Keratinocyte (primary cell): ENCODE results near the gene FAM180B. TPM values are rescaled to one million over a fixed set of nuclear protein-coding genes. Genes with fewer than 3 reads are reported as not detected.

ENCODE experiments used
- DNase-seq: peaks from one replicate; pipeline ENCODE4 v3.0.0-alpha.2; 2011; ENCODE audit warnings: low read depth, missing footprints, low spot score
- FAIRE-seq: peaks from 2 replicates; lab custom pipeline; 2011; peaks lifted over from hg19 to GRCh38; lab: Jason Lieb, UNC
- H2AFZ ChIP-seq: 2 replicates; pipeline ENCODE4 v1.6.0; 2012; ENCODE audit warnings: low read length, control low read depth, inconsistent platforms; ENCODE audit not compliant: control insufficient read depth
- H3K27ac ChIP-seq: 2 replicates; pipeline ENCODE4 v1.5.1; 2011; ENCODE audit warnings: low read length; ENCODE audit not compliant: control insufficient read depth, insufficient read depth
- H3K27me3 ChIP-seq: 3 replicates; pipeline ENCODE4 v1.6.0; 2011; ENCODE audit warnings: low read length; ENCODE audit not compliant: control insufficient read depth, insufficient read depth; ENCODE audit errors: extremely low read depth
- H3K36me3 ChIP-seq, 2 experiments: 2 replicates in 1 of 2; 3 replicates in 1 of 2; pipeline ENCODE4 v1.5.1; 2011; ENCODE audit warnings: low read length in 2 of 2, mild to moderate bottlenecking in 1 of 2; ENCODE audit not compliant: control insufficient read depth in 2 of 2, insufficient read depth in 2 of 2; ENCODE audit errors: extremely low read depth in 1 of 2
- H3K4me1 ChIP-seq: 3 replicates; pipeline ENCODE4 v1.5.1; 2011; ENCODE audit warnings: low read length; ENCODE audit not compliant: control insufficient read depth, insufficient read depth; ENCODE audit errors: extremely low read depth
- H3K4me2 ChIP-seq: 3 replicates; pipeline ENCODE4 v1.6.0; 2011; ENCODE audit warnings: low read depth, low read length; ENCODE audit not compliant: control insufficient read depth, insufficient read depth; ENCODE audit errors: extremely low read depth
- H3K4me3 ChIP-seq, 3 experiments: fragments of 200-600 bp in 1 of 3; sonication (generic) in 1 of 3; 2 replicates in 2 of 3; 3 replicates in 1 of 3; pipeline ENCODE4 v1.5.1; 2011 to 2016; ENCODE audit warnings: low read length in 3 of 3, mild to moderate bottlenecking in 3 of 3, control low read depth in 2 of 3, inconsistent platforms in 1 of 3, low read depth in 1 of 3, mixed read lengths in 1 of 3, mixed run types in 1 of 3, moderate library complexity in 1 of 3; ENCODE audit not compliant: control insufficient read depth in 2 of 3, insufficient read depth in 2 of 3; ENCODE audit errors: extremely low read depth in 1 of 3
- H3K79me2 ChIP-seq: 2 replicates; pipeline ENCODE4 v1.6.0; 2012; ENCODE audit warnings: low read length; ENCODE audit not compliant: control insufficient read depth, insufficient read depth
- H3K9ac ChIP-seq: 3 replicates; pipeline ENCODE4 v1.6.0; 2011; ENCODE audit warnings: low read length; ENCODE audit not compliant: control insufficient read depth, insufficient read depth; ENCODE audit errors: extremely low read depth
- H3K9me1 ChIP-seq: 3 replicates; pipeline ENCODE4 v1.6.0; 2011; ENCODE audit warnings: low read length; ENCODE audit not compliant: control insufficient read depth, insufficient read depth; ENCODE audit errors: extremely low read depth
- H3K9me3 ChIP-seq: 2 replicates; pipeline ENCODE4 v1.5.1; 2012; ENCODE audit warnings: low read depth, low read length; ENCODE audit not compliant: control insufficient read depth
- H4K20me1 ChIP-seq: 3 replicates; pipeline ENCODE4 v1.6.0; 2011; ENCODE audit warnings: low read length; ENCODE audit not compliant: control insufficient read depth, insufficient read depth; ENCODE audit errors: extremely low read depth
- EZH2 ChIP-seq: IDR thresholded peaks from one replicate; pipeline ENCODE4 v1.6.1; 2012; ENCODE audit warnings: inconsistent platforms, mild to moderate bottlenecking, low read length, moderate library complexity
- dilution Hi-C: fragments of 300-500 bp; cut with MboI; formaldehyde crosslinking; loops from one replicate; pipeline ENCODE4 v1.7.0; 2020; ENCODE audit warnings: low sequenced_read_pairs; ENCODE audit not compliant: extremely low pct_ligation_motif_present
- polyA plus RNA-seq, 5 experiments: library from polyadenylated mRNA; depleted of rRNA in 3 of 5; stranded (reverse) in 3 of 5; stranded (forward) in 1 of 5; unstranded in 1 of 5; fragments of >200 nt; gene quantifications; 1 replicate in 1 of 5; 2 replicates in 3 of 5; 3 replicates in 1 of 5; pipeline versions ENCODE4 v1.2.1 to v1.2.3, GENCODE V29; 2011 to 2012; ENCODE audit warnings: missing spikeins in 2 of 5, low read depth in 1 of 5, low replicate concordance in 1 of 5
- TF ChIP-seq, protein P1 (sequence below), 3 experiments: IDR thresholded peaks in 1 of 3; conservative IDR thresholded peaks in 1 of 3; optimal IDR thresholded peaks in 1 of 3; 2 replicates in 2 of 3; 3 replicates in 1 of 3; pipeline versions ENCODE3 to v1.5.1; 2011; ENCODE audit warnings: low read length in 3 of 3, mild to moderate bottlenecking in 3 of 3, moderate library complexity in 2 of 3, control low read depth in 1 of 3, inconsistent platforms in 1 of 3; ENCODE audit not compliant: insufficient read depth in 2 of 3; ENCODE audit errors: extremely low read depth in 1 of 3

FAM180B gene
- polyA plus RNA-seq, 1 donor (not counting 4 experiments of a cell fraction or from before 2014, with no cell fraction given): not detected

- H3K9ac ChIP-seq: peak overlapping the region; percentile 73
- peak overlapping the region; percentile 74 for H3K4me2 ChIP-seq
- no peaks in the 10 kb centered on the region for H3K27me3 ChIP-seq
- peaks cover 0 to 4% of the 10 kb centered on the region in 2 experiments for H3K36me3 ChIP-seq
- H4K20me1 ChIP-seq: peaks cover 11% of the 10 kb centered on the region
- FAIRE-seq (no peak), DNase-seq (no peak)
- peak overlapping the region; percentile 94 for H3K27ac ChIP-seq
- dilution Hi-C loops: no loop called here
- H3K4me1 ChIP-seq: peaks cover 33% of the 10 kb centered on the region
- peak overlapping the region in 2 of 3 experiments; percentile 48 to 58 for H3K4me3 ChIP-seq
- TF ChIP-seq EZH2: no peak
- TF ChIP-seq, protein P1, sequence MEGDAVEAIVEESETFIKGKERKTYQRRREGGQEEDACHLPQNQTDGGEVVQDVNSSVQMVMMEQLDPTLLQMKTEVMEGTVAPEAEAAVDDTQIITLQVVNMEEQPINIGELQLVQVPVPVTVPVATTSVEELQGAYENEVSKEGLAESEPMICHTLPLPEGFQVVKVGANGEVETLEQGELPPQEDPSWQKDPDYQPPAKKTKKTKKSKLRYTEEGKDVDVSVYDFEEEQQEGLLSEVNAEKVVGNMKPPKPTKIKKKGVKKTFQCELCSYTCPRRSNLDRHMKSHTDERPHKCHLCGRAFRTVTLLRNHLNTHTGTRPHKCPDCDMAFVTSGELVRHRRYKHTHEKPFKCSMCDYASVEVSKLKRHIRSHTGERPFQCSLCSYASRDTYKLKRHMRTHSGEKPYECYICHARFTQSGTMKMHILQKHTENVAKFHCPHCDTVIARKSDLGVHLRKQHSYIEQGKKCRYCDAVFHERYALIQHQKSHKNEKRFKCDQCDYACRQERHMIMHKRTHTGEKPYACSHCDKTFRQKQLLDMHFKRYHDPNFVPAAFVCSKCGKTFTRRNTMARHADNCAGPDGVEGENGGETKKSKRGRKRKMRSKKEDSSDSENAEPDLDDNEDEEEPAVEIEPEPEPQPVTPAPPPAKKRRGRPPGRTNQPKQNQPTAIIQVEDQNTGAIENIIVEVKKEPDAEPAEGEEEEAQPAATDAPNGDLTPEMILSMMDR (optimal IDR thresholded peaks at IDR 0.05 in 1 of 3, IDR thresholded peaks at IDR 0.05 in 1 of 3, conservative IDR thresholded peaks at IDR 0.05 in 1 of 3; ENCODE audit: extremely low read depth in 1 of 3, insufficient read depth in 2 of 3, low read length in 3 of 3): no peak
- H3K79me2 ChIP-seq: peaks cover 90% of the 10 kb centered on the region
- no peak overlapping the region for H2AFZ ChIP-seq
- H3K9me3 ChIP-seq: no peaks in the 10 kb centered on the region
- H3K9me1 ChIP-seq: no peaks in the 10 kb centered on the region
These were observed 47.5 kb upstream of the FAM180B start for GRCh38 chr11:47538741-47539565.

- Histone ChIP-seq H3K4me2 (peak overlapping the region; percentile 74), H3K9me1 (no peaks in the 10 kb centered on the region), H4K20me1 (peaks cover 11% of the 10 kb centered on the region), H3K36me3 (peaks cover 0 to 4% of the 10 kb centered on the region in 2 experiments), H3K9ac (peak overlapping the region; percentile 73), H3K27ac (peak overlapping the region; percentile 94), H3K79me2 (peaks cover 90% of the 10 kb centered on the region), H2AFZ (no peak overlapping the region), H3K4me3 (peak overlapping the region in 2 of 3 experiments; percentile 48 to 58), H3K27me3 (no peaks in the 10 kb centered on the region), H3K9me3 (no peaks in the 10 kb centered on the region), H3K4me1 (peaks cover 33% of the 10 kb centered on the region)
- DNase-seq: no peak
- no peak for TF ChIP-seq EZH2
- TF ChIP-seq, protein P1 (optimal IDR thresholded peaks at IDR 0.05 in 1 of 3, IDR thresholded peaks at IDR 0.05 in 1 of 3, conservative IDR thresholded peaks at IDR 0.05 in 1 of 3; ENCODE audit: extremely low read depth in 1 of 3, insufficient read depth in 2 of 3, low read length in 3 of 3): no peak
- peak; percentile 48 for FAIRE-seq
- dilution Hi-C loops: no loop called here
These were observed 46.8 kb upstream of the FAM180B start for GRCh38 chr11:47539681-47540039.
